Activated T-cell treated with anti-CD3 and anti-CD28 coated beads for 24 hours (primary cell): Measurements from ENCODE around the gene USP47.

ENCODE experiments used
- DNase-seq: peaks from one replicate; pipeline ENCODE4 v3.0.0-alpha.2; 2020; ENCODE audit warnings: low read depth

The USP47 gene

DNA sequence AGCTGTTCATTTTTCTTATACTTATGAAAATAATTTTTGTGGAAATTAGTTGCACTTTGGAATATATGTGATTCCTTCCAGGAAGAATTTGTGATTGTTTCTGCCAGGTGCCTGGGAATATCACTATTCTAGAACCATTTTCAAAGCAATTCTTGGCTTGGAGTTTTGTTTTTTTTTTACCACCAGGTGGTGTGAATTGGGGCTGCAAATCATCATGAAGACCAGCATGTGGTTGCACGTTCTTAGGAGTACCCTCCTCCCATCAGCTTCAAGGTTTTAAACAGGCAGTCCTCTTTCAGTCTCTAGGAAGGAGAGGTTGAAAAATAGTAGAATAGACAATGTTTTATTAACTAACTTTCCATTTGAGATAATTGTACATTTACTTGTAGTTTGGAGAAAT lies 25.9 kb downstream of the USP47 start:
- no peak for DNase-seq

GRCh38 chr11:11871991-11872401 lies 30.2 kb downstream of the USP47 start:
- DNase-seq, result no peak

- no peak for DNase-seq
Observed at GRCh38 chr11:11876458-11876857, 34.7 kb downstream of the USP47 start.

DNA sequence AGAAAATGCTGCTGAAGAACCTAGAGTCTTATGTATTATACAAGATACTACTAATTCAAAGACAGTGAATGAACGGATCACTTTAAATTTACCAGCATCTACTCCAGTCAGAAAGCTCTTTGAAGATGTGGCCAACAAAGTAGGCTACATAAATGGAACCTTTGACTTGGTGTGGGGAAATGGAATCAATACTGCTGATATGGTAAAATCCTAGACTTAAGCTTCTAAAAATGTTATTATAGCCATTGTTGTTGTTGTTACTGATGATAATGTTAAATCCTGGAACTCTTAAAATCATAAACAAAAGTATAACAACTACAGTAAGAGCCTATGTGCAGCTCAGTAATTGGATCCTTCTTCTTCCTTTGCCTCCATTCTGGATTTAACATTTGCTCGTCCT lies 38.4 kb downstream of the USP47 start:
- DNase-seq, result no peak

GRCh38 chr11:11882539-11882938 lies 40.8 kb downstream of the USP47 start:
- no peak for DNase-seq

DNA sequence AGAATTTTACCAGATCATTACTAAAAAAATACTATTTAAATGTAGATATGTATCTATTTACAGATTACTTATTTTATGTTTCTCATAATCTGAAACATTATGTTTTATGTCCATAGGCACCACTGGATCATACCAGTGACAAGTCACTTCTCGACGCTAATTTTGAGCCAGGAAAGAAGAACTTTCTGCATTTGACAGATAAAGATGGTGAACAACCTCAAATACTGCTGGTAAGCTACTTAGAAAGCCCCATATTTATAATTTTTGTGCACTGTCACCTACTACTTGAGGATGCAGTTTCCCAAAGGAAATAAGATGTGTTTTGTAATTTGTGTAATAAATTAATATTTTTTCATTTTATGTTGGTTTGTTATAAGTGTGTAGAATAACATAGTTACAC lies 42.6 kb downstream of the USP47 start:
- no peak for DNase-seq

DNA sequence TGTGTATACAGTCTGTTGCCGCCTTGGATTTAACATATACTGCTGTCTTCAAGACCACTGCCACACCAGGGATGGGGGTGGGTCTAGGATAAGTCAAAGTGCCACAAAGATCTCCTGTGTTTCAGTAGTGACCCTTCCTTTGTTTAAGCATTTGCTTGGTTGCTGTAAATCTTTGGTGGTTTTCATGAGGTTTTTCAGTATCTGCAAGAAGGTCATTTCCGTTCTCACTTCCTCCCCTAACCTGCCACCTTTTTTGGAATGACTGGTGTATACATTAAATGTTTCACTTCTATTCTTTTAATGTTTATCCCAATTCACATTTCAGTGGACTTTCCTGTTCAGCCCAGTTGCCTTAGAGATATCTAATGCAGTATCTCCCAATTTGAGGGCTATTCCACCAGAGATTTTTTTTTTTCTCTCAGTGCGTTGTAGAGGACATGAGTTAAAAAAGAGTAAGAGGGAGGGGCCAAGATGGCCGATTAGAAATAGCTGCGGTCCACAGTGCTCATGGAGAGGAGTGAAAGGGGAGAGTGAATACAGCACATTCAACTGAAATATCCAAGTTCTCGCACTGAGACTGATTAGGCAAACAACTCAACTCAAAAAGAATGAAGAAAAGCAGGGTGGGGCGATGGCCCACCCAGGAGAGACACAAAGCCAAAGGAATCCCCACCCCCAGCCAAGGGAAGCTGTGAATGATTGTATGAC lies 43.2 kb downstream of the USP47 start:
- no peak for DNase-seq

DNA sequence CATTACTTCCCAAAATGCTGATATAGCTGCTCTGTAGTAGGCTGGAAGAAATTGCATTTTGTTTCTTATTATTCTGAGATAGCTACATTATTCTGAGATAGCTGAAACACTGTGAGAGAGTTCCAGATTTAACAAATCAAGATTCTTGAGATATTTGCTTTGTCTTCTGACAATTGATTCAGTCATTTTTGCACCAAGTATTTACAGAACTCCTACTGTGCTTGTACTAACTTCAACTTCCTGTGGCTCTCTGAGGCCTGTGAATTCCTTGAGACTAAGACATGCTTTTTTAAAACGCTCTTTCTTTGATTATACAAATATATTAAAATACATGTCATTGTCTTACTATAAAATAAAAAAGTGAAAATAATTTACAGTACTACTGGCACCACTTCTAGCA lies 52.7 kb downstream of the USP47 start:
- DNase-seq, result no peak

- no peak for DNase-seq
Observed at GRCh38 chr11:11895672-11896071, 53.9 kb downstream of the USP47 start.

- DNase-seq, result no peak
Observed at GRCh38 chr11:11898648-11899047, 56.9 kb downstream of the USP47 start.

GRCh38 chr11:11899401-11899800 lies 57.6 kb downstream of the USP47 start:
- no peak for DNase-seq

- DNase-seq, result no peak
Observed at GRCh38 chr11:11901929-11902328, 60.2 kb downstream of the USP47 start.

- DNase-seq, result no peak
Observed at GRCh38 chr11:11909727-11910126, 68.0 kb downstream of the USP47 start.

DNA sequence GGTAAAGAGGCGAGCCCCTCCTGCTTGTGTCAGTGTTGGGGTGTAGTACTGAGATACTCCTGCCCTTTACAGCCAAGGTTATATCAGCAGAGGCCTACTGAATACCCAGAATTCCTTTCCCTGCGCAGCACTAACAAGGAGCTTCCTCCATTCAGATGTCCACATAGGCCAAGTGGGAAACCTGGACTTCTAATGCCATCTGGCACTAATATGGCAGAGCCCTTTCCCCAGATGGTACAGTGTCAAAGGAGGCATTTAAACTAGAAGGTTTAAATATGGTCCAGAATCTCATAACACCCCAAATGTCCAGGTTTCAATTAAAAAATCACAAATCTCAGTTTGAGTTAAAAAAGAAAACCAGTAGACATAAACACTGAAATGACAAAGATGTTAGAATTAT lies 68.8 kb downstream of the USP47 start:
- no peak for DNase-seq

DNA sequence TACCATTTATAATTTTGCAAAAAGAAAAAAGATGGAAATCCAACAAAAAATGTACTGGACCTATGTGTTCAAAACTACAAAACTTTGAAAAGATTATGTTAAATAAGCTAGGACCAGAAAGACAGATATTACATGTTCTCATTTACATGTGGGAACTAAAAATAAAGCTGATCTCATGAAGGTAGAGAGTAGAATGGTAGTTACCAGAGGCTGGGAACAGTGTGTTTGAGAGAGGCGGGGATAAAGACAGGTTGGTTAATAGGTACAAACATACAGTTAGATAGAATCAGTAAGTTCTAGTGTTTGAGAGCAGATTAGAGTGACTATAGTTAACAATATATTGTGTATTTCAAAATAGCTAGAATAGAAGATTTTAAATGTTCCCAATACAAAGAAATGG lies 71.6 kb downstream of the USP47 start:
- no peak for DNase-seq

DNA sequence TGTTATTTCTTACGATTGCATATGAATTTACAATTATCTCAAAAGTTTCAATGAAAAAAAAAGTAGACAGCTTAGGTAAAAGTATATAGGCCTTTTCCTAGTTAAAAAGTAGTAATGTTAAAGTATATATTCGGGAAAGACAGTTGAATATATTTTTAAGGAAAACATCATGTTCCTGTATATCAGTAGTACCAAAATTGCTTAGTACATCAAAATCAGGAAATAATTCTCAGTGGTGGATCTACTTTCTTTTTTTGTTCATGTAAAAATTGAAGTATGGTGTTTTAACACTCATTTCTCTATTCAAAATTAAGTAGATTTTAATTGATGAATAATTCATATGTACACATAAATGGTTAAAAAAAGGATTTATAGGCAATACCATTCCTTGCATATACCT lies 73.9 kb downstream of the USP47 start:
- DNase-seq, result no peak

DNA sequence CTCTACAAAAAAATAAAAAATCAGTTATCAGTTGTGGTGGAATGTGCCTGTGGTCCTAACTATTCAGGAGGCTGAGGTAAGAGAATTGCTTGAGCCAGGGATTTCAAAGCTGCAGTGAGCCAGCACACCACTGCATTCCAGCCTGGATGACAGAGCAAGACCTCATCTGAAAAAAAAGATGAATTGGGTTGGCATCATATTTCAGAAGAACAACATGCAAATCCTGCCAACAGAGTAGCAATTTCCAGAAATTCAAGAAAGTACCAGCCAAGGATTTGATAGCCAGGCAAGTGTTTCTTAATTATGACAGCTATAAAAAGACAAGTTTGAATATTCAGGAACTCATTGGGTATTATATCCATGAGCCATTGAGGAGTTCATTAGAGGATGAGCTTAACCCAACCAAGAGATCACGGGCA lies 75.2 kb downstream of the USP47 start:
- DNase-seq, result no peak

DNA sequence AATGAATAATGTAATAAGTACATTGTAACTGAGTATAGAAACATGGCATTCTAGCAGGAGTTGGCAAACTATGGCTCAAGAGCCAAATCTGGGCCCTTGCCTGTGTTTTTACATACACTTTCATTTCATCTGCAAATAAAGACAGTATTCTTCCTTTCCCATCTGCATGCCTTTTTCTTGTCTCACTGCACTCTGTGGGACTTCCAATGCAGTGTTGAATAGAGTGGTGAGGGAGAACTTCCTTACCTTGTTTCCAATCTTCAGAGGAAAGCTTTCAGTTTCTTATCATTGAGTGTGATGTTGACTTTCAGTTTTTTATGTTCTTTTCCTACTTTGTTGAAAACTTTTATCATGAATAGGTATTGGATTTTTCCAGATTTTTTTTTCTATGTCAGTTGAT lies 82.1 kb downstream of the USP47 start:
- no peak for DNase-seq

DNA sequence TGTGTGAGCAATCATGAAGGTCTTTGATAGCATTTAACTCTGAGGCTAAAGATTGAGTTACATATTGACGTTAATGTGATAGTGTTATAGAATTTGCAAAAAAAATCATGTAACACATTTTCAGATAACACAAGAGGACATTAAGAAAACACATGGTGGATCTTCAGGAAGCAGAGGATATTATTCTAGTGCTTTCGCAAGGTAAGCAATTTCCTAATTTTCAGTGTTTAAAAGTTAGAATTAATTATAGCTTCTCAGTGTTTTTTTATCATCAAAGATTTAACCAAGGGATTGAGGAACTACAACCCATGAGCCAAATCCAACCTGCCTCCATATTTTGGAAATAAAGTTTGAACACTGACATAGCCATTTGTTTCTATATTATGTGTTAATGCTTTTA lies 88.1 kb downstream of the USP47 start:
- no peak for DNase-seq

DNA sequence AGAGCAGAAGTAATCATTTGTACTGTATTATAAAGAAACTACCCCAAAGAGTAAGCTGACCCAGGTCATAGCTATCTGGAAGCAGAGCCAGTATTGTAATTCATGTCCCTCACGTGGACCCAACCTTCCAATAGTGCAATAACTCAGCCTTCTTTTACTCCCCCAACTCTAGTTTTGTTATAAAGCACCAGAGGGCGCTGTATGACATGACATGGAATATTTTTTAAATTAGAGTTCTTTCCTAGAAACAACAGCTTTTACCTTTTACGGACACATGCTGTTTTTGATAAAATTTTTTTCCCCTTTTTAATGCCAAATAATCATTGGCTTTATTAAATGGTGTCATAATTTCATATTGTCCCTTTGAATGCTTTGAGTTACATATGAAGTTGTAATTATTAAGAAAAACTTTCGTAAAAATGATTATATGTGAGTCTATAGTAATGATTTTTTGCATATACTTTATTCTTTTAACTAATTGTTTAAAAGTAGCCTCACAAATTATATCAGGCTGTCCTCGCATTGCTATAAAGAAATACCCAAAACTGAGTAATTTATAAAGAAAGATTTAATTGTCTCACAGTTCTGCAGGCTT lies 89.8 kb downstream of the USP47 start:
- DNase-seq, result no peak

DNA sequence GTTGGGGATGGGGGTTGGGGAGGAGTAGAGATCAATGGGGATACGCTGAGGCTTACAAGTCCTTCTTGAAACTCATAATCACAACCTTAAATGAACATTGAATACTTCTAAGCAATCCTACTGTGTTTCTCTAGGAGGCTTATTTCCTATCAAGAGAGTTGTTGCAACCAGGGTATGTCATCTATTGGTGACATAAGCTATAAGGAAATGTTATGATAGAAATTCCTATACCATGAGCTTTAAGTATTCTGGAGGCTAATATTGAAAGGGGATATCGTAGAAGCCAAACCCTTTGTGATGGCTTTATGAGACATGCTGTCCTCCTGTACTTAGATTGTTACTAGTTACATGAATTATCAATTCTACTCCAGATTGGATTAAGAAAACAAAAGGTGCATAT lies 93.8 kb downstream of the USP47 start:
- DNase-seq, result no peak

DNA sequence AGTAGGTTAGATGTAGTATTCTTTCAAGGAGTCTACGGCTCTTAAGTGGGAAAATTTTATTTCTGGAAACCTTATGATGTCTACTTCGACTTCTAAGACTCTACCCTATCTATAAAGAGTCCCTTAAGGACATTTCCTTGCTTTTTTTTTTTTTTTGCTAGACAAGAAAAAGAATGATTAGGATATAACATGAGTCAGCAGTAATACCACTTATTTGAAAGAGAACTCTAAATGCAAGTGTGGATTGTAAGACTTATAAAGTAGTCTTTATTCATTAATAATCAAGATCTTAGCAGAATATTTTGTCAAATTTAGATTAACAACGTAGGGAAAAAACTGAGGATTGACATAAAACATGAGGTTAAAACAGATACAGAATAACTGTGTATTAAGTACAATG lies 95.7 kb downstream of the USP47 start:
- DNase-seq, result no peak

GRCh38 chr11:11937957-11938356 lies 96.2 kb downstream of the USP47 start:
- DNase-seq, result no peak

GRCh38 chr11:11940551-11940950 lies 98.8 kb downstream of the USP47 start:
- DNase-seq, result no peak
